Stomach (tissue), 9 donors: Measurements from ENCODE around the gene MLIP. TPM values are rescaled to one million over a fixed set of nuclear protein-coding genes. Genes with fewer than 3 reads are reported as not detected.

Experiments used
- DNase-seq, 2 donors: peaks; one replicate each; pipeline versions ENCODE4 v3.0.0 to v3.0.0-alpha.2; 2013 to 2019
- H3K27ac ChIP-seq, 5 donors: fragments of 200-600 bp in 4 of 5; sonication (generic) in 4 of 5; one replicate each; pipeline ENCODE4 v1.5.1; 2013 to 2019; ENCODE audit warnings: mild to moderate bottlenecking in 1 of 5, moderate library complexity in 1 of 5
- H3K27me3 ChIP-seq, 3 donors: fragments of 200-600 bp; sonication (generic); one replicate each; pipeline ENCODE4 v1.5.1; 2017 to 2019; ENCODE audit warnings: mixed run types in 1 of 3
- H3K36me3 ChIP-seq, 4 donors: fragments of 200-600 bp; sonication (generic); 1 replicate in 3 of 4; 2 replicates in 1 of 4; pipeline ENCODE4 v1.5.1; 2016 to 2019
- H3K4me1 ChIP-seq, 4 donors: fragments of 200-600 bp; sonication (generic); one replicate each; pipeline ENCODE4 v1.5.1; 2016 to 2019
- H3K4me3 ChIP-seq, 4 donors: fragments of 200-600 bp; sonication (generic) in 3 of 4; one replicate each; pipeline ENCODE4 v1.5.1; 2016 to 2019; ENCODE audit warnings: mild to moderate bottlenecking in 1 of 4
- H3K9me3 ChIP-seq, 4 donors: fragments of 200-600 bp; sonication (generic); one replicate each; pipeline ENCODE4 v1.5.1; 2016 to 2019
- EP300 ChIP-seq: sonication (generic); formaldehyde crosslinking; IDR thresholded peaks from one replicate; pipeline ENCODE4 v1.6.1; 2017; ENCODE audit warnings: antibody characterized with exemption
- POLR2A ChIP-seq, 4 donors: fragments of 450-650 bp; IDR thresholded peaks; one replicate each; pipeline ENCODE4 v1.6.1; 2016; ENCODE audit warnings: antibody characterized with exemption in 4 of 4, control low read depth in 2 of 4, mild to moderate bottlenecking in 1 of 4, moderate library complexity in 1 of 4
- POLR2AphosphoS5 ChIP-seq, 3 donors: sonication (generic); formaldehyde crosslinking; IDR thresholded peaks; one replicate each; pipeline ENCODE4 v1.6.1; 2016; ENCODE audit warnings: antibody characterized with exemption in 3 of 3
- WGBS, 5 donors: extraction: QIAGEN DNeasy Blood & Tissue Kit in 3 of 5; methylation state at CpG; one replicate each; pipeline versions ENCODE4 v1.1.5 to v1.1.7; 2013 to 2018; 5-methylcytosine and 5-hydroxymethylcytosine counted together
- intact Hi-C: fragments of 100-400 bp; cut with DNase I; formaldehyde crosslinking; loops from one replicate; pipeline ENCODE4 v1.15.1; 2023; ENCODE audit warnings: low total_unique reads
- polyA plus RNA-seq, 3 donors: library from polyadenylated mRNA; stranded (reverse); fragments of 200-250 nt; gene quantifications; one replicate each; pipeline ENCODE4 v1.2.3, GENCODE V29; 2013
- total RNA-seq, 5 donors: library from RNA; depleted of rRNA; stranded (reverse); fragments of >200 nt; gene quantifications; one replicate each; pipeline versions ENCODE4 v1.1.0 to v1.2.3, GENCODE V29; 2014 to 2016
- TF ChIP-seq, protein P1 (sequence below), 7 experiments: fragments of 450-650 bp in 4 of 7; fragments of 200-600 bp in 3 of 7; sonication (generic) in 3 of 7; IDR thresholded peaks; one replicate each; pipeline ENCODE4 v1.5.1; 2016 to 2019; ENCODE audit warnings: antibody characterized with exemption in 7 of 7, control low read depth in 2 of 7, mild to moderate bottlenecking in 1 of 7
- donor health status: healthy with polysubstance abuse.
- donor health status: Bipolar disorder and iron deficiency.
- donor health status: healthy.

MLIP gene
- total and polyA plus RNA-seq, 8 donors: 0.48 TPM; not detected in 7

DNA sequence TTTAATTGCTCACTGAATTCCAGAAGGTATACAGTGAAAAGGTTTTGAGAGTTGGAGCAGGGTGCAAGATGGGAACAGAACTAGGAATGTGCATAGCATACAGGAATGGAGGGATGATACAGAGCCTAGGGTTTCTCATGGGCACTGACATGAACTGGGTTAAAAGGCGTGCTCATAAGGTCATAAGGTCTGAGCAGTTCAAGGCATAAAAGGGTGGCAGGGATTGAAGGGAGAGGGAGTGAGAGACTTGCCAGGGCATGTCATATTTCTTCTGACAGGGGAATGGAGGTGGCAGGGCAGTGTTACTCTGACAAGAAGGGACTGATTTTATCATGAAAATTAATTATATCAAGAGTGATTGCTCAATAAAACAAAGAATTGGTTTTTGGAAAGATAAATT lies 4.7 kb downstream of the MLIP start:
- WGBS, 5 donors: 70 to 85% (median 81%) methylated on average over 1 of the region's 1 CpG
- Histone ChIP-seq H3K4me1 (peaks cover 0 to 6% (median 0%) of the 10 kb centered on the region in 4 donors), H3K27me3 (no peaks in the 10 kb centered on the region), H3K9me3 (no peaks in the 10 kb centered on the region), H3K4me3 (no peak overlapping the region), H3K27ac (no peak overlapping the region), H3K36me3 (no peaks in the 10 kb centered on the region)
- intact Hi-C loops: no loop called here
- TF ChIP-seq EP300 (no peak), POLR2AphosphoS5 (IDR thresholded peaks at IDR 0.05) (no peak), POLR2A (IDR thresholded peaks at IDR 0.05) (no peak)
- TF ChIP-seq, protein P1, sequence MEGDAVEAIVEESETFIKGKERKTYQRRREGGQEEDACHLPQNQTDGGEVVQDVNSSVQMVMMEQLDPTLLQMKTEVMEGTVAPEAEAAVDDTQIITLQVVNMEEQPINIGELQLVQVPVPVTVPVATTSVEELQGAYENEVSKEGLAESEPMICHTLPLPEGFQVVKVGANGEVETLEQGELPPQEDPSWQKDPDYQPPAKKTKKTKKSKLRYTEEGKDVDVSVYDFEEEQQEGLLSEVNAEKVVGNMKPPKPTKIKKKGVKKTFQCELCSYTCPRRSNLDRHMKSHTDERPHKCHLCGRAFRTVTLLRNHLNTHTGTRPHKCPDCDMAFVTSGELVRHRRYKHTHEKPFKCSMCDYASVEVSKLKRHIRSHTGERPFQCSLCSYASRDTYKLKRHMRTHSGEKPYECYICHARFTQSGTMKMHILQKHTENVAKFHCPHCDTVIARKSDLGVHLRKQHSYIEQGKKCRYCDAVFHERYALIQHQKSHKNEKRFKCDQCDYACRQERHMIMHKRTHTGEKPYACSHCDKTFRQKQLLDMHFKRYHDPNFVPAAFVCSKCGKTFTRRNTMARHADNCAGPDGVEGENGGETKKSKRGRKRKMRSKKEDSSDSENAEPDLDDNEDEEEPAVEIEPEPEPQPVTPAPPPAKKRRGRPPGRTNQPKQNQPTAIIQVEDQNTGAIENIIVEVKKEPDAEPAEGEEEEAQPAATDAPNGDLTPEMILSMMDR (IDR thresholded peaks at IDR 0.05): no peak
- no peak for DNase-seq

DNA sequence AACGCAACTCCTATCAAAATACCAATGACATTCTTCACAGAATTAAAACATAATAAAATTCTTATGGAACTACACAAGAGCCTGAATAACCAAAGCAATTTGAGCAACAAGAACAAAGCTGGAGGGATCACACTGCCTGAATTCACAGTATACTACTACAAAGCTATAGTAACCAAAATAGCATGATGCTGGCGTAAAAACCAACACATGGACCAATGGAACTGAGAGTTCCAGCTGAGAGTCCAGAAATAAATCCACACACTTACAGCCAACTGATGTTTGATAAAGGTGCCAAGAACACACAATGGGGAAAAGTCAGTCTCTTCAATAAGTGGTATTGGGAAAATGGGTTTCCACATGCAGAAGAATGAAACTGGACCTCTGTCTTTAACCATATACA lies 6.9 kb downstream of the MLIP start:
- Histone ChIP-seq H3K27me3 (no peaks in the 10 kb centered on the region), H3K9me3 (no peaks in the 10 kb centered on the region), H3K4me3 (no peak overlapping the region), H3K27ac (no peak overlapping the region), H3K4me1 (no peaks in the 10 kb centered on the region), H3K36me3 (no peaks in the 10 kb centered on the region)
- intact Hi-C loops: no loop called here
- DNase-seq: no peak
- TF ChIP-seq POLR2AphosphoS5 (IDR thresholded peaks at IDR 0.05) (no peak), EP300 (no peak), POLR2A (IDR thresholded peaks at IDR 0.05) (no peak)
- TF ChIP-seq, protein P1 (IDR thresholded peaks at IDR 0.05): no peak
- 95 to 98% (median 96%) methylated on average over 2 of the region's 2 CpGs for WGBS, 5 donors

DNA sequence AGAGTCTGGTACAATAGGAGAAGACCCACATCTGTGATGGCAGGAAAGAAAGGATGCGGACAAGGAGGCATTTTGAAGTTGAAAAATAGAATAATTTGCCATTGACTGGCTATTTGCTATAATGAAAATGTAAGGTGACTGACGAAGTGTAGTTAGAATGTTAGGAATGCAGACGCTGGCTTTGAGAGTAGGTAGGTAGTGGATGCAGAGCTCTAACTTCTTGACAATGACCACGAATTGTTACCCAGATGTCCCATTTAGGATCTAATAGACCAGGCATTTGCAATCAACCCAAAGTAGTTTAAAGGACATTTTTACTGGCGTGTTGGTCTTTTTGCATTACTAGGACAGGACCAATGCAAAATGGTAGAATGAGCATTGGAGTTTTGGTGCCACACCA lies 14.2 kb downstream of the MLIP start:
- Histone ChIP-seq H3K4me3 (no peak overlapping the region), H3K36me3 (no peaks in the 10 kb centered on the region), H3K9me3 (no peaks in the 10 kb centered on the region), H3K27ac (no peak overlapping the region), H3K27me3 (no peaks in the 10 kb centered on the region), H3K4me1 (no peaks in the 10 kb centered on the region)
- no peak for DNase-seq
- intact Hi-C loops: no loop called here
- 65 to 87% (median 65%) methylated on average over 5 of the region's 5 CpGs for WGBS, 5 donors
- no peak for TF ChIP-seq EP300
- TF ChIP-seq, protein P1 (IDR thresholded peaks at IDR 0.05): no peak
- TF ChIP-seq POLR2A (IDR thresholded peaks at IDR 0.05): no peak
- no peak for TF ChIP-seq POLR2AphosphoS5 (IDR thresholded peaks at IDR 0.05)

DNA sequence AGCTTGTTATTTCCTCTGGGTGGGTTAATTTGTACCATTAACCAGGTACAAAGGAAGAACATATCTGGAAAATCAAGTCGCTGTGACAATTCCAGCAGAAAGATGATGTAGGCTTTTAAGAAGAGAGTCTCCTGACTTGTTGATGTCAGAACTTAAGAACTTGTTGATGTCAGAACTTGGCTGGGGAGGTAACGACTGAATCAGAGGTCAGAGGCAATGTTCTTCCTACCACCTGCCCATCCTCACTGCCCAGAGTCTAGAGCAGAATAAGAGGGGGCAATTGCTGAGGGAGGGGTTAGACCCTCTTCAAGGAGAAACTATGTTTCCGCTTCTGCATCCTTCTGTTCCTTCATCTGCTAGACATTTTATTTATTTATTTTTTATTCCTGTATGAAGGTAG lies 18.9 kb downstream of the MLIP start:
- H3K9me3 ChIP-seq: no peaks in the 10 kb centered on the region
- H3K27ac ChIP-seq: no peak overlapping the region
- no peaks in the 10 kb centered on the region for H3K36me3 ChIP-seq
- no peak for DNase-seq
- no peak overlapping the region for H3K4me3 ChIP-seq
- H3K27me3 ChIP-seq: no peaks in the 10 kb centered on the region
- TF ChIP-seq EP300 (no peak), POLR2AphosphoS5 (IDR thresholded peaks at IDR 0.05) (no peak), POLR2A (IDR thresholded peaks at IDR 0.05) (no peak)
- TF ChIP-seq, protein P1 (IDR thresholded peaks at IDR 0.05): no peak
- peaks cover 0 to 1% (median 0%) of the 10 kb centered on the region in 4 donors for H3K4me1 ChIP-seq
- intact Hi-C loops: no loop called here
- 83 to 86% (median 84%) methylated on average over 3 of the region's 3 CpGs for WGBS, 5 donors
